ENCODE data around the gene HIRA. TPM values are rescaled to one million over a fixed set of nuclear protein-coding genes. Genes with fewer than 3 reads are reported as not detected.
A peak's percentile ranks its signal among the peaks of the same experiment; 100 is the strongest.
"Not testable (repeated sequence)": the region's sequence is repeated elsewhere in the genome, so short reads cannot be mapped to it uniquely, and the experiment has no call there.

HIRA gene
- total RNA-seq, 1 donor from 2014 or later: 24.5 TPM

DNA sequence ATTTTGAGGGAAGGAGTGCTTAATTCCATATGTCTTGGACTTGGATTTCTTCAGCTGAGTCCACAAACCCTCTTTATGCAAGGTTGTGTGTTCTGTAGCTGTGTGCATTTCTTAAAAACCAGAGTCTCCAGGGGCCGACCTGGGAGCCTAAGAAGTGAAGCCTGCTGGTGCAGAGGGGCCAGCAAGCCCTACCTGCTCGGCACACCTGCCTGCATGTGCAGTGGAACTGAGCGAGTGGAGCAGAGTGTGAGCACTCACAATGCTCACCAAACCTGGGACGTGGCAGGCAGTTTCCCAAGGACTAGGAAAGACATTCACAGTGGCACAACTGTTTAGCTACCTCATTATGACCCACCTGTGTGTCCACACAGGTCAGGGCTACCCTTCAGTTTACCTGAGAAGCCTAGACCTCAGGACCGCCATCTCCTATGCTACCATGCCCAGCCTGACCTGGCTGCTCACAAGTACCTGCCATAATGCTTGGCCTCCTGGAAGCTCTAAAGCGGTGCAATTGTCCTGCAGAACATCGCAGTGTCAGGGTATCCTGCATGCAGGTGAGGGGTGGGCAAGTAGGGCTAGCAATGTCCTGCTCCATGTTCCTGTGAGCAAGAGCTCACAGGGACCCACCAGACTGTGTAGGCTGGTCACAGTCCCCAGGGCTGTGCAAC, 12.1 kb upstream of the HIRA start:
- no peak for DNase-seq

DNA sequence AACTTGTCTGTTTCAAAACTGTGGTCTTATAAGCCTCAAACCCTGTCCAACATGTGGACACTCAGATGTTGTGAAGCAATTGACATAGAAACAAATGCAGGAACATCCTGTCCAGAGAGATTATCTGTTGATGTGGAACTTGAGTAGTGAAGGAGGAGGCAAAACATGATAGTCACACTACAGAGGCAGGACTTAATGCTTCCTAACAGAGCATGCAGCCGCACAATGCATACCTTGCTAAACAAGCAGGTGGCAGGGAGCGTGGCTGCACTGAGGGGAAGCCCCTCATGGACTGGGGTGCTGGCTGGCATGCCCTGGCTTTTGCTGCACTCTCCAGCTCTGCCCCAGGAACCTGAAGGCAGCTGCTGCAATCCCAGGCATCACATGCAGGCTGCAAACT, 10.6 kb upstream of the HIRA start:
- no peak for DNase-seq

DNA sequence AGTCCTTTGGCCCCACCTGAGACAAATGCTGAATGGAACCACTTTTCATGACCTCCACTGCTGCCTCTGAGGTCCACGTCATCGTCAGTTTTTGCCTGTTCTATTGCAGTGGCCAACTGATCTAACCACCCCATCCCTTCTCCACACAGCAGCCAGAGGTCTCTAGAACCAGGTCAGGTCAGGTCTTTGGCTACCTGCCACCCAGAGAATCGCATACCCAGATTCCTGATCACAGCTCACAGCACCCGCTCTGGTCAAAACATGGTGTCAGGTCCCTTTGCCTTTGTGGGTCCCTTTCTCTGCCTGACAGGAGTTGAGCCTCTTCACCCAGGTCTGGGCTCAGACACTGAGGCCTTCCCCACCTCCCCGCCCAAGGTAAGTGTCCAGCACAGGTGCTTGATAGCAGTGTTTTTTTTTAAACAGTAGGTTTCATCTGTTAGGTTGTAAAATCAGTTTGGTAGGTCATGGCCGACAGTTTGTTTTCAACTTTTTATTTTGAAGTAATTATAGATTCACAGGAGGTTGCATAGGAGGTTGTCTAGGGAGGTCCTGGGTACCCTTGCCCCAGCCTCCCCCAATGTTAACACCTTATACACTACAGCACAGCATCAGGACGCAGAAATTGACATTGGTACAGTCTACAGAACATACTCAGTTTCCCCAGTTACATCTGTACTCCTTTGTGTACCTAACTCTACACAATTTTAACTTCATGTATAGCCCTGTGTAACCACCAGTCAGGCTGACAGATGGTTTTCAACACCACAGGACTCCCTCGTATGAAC, 9.1 kb upstream of the HIRA start:
- DNase-seq: no peak

DNA sequence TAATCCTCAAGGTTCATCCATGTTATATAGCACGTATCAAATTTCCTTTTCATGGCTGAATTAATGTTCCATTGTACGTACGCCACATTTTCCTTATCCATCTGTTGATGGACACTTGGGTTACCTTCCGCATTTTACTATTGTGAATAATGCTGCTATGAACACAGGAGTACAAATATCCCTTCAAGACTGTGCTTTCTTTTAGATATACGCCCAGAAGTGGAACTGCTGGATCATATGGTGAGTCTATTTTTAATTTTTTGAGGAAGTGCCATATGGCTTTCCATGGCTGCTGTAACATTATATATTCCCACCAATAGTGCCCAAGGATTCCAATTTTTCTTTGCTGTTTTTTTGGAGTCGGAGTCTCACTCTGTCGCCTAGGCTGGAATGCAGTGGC, 6.8 kb upstream of the HIRA start:
- no peak for DNase-seq

DNA sequence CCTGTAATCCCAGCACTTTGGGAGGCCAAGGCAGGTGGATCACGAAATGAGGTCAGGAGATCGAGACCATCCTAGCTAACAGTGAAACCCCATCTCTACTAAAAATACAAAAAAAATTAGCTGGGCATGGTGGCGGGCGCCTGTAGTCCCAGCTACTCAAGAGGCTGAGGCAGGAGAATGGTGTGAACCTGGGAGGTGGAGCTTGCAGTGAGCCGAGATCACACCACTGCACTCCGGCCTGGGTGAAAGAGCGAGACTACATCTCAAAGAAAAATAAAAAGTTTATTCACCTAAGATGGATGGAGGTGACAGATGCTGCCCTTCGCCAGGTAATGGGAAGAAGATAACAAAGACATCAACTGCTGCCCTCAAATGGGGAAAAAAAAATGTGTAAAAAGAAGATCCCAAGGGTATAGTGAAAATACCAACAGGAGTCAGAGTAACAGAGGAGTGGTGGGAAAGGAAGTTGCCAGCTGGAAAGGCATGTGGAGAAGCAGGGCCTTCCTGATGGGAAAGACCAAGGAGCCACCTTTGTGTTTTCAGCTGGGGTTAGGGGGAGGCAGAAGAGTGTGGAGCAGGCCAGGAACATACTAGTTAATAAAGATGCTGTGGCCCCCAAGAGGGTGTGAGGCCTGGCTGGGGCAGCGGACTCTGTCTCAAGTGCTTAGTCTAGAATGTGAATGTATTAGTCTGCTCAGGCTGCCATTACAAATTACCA, 5.1 kb upstream of the HIRA start:
- DNase-seq: not testable (repeated sequence)

DNA sequence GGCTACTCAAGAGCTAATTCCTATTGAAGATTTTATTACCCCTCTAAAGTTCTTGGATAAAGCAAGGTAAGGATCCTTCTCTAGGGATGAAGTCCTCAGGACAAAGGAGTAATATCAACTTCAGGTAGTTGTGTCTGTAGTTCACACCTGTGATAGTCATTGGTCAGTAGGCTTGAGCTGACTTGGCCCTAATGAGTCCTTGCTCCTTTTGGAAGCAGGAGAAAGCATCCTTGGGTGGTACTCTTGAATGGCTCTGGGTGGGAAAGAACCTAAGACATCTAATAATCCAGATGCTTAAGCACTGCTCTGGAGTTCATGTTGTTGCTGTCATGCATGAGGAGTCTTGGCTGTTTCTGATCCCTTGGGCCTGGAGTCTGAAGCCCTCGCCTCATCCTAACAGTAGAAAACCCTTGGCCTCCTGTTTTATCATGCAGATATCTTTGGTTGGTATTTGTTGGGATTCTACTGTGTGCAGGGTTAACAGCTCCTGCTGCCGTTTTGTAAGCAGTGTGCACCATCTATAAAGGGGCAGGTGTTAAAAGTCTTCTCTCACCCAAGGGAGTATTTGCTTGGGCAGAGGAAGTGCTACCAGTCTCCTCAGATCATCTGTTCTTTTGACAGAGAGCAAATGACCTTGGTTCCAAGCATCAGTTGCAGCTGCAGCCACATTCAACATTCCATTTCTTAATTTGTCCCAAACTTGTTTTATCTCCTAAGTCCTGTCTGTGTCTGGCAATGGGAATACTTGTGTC, 3.5 kb upstream of the HIRA start:
- no peak for DNase-seq

DNA sequence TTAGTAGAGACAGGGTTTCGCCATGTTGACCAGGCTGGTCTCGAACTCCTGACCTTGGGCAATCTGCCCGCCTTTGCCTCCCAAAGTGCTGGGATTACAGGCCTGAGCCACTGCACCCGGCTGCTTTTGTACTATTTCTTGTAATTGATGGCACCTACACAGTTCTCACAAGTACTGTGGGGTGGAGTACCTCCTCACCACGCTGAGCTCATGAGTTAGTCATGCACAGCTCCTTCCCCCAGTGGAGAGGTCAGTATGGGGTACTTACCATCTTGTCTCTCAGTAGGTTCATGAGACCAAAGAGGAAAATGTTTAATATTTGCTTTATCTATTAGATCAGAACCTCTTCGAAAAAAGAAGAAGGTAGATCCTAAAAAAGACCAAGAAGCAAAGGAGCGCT, 2.9 kb upstream of the HIRA start:
- no peak for DNase-seq

DNA sequence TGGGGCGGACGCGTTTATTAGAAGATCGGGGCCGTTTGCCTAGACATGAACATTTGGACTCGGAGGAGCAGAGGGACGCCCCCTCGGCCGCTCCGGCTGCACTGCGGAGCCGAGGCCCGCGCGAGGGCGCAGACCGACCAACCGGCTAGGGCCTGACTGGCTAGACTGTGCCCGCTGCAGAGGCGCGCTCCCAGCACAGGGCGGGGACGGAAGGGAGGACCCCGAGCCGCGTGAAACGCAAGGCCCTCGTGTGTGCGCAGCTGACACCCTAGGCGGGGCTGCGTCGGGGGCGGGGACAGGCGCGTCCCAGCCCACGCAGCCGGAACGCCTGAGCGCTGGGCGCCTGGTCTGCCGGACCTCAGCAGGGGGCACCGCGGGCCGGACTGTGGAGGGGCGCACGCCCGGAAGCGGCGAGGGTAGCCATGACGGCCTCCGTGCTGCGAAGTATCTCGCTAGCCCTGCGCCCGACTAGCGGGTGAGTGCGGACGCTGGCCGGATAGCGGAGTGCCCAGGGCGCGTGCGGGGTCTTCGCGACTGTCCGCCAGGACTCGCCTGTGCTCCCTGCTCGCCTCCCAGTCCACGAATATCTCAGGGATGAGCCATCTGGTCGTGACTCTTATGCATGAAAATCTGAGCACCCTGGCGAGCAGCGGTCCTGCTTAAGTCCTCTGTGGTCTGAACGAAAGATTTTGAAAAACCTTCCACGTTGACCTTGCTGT, 759 bp upstream of the HIRA start, which contains the start of gene MRPL40:
Gene MRPL40 (plus strand): TSS at position 413 of the 719 bp plus-strand sequence. CDS start 10 bp downstream, at position 423.
- peak; percentile 93 for DNase-seq

DNA sequence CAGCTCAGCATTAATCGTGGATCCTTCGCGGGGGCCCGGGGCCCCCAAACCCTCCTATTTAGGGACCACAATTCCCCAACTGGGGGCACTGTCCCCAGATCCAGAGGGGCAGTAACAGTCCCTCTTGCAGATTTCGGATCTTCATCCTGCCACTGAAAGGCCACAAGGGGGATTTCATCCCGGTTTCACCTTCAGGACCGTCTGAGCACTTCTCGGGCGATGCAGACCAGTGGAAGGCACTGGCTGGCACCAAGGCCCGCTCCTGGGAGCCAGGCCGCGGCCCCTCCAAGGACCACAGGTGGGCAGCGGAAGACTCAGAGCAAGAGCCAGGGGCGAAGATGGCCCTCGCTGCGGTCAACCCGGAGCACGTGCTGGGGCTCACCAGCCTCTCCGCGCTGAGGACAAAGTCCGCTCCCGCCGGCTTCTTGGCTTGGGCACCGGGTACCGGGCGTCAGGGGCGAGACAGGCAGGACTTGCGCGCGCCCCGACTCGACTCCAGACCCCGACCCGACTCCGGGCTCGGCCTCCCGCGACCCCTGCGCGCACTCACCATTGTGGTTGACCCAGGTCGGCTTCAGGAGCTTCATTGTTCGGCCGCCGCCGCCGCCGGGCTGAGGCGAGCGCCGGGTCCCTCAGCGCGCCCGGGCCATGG, 517 bp downstream of the HIRA start:
- no peak for DNase-seq

DNA sequence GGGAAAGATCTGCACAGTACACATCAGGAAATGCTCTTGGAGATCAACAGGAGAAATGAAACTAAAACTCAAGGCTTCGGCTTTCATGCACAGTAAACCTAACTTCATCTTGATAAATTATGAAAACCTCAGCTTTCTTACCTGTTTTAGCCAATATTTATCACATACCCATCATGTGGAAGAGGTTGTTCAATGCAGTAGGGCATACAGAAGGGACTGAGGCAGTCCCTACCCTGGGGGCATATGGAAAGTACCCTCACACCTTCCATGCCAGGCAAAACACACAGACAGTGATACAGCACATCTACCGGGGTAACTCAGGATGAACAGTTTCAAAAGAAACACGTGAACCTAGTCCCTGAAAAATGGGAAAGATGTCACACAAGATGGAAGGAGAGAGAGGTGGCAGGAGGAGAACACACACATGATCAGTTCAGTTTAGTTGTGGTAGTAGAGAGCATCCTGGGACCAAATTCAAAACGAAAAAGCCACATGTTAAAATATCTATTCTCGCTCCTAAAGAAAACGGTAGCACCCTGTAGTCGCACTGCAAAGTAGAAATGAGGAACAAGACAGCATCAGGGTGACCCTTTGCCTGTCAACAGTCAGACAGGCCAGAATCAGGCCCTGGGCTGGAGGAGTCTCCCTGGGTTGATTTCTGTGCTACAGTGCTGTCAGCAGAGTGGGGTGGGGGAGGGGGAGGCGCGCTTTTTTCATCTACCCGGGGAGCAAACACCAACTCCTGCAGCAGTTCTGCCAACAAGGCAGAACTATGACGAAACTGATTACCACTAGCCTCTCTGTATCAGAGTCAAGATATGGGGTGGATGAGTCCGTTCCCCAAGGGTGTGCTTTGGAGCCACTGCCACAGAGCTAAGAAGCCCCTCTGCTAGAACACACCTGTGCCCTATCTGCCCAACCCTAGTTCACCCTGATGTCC, 1.3 kb downstream of the HIRA start:
- peak; percentile 10 for DNase-seq

DNA sequence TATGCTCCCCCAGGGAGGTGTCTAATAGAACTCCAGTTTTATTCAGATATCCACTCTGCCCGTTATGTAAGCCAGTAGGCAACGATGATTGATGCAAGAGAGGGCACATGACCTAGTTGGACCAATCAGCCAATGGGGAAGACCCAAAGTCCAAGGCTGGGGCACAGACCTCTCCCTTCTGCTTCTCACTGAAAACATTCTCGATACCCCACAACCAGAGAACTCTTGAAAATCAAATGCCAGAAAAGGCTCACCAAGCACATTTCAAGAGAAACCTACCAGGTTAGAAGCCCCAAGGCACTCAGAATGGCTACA, 7.4 kb downstream of the HIRA start:
- DNase-seq: no peak

DNA sequence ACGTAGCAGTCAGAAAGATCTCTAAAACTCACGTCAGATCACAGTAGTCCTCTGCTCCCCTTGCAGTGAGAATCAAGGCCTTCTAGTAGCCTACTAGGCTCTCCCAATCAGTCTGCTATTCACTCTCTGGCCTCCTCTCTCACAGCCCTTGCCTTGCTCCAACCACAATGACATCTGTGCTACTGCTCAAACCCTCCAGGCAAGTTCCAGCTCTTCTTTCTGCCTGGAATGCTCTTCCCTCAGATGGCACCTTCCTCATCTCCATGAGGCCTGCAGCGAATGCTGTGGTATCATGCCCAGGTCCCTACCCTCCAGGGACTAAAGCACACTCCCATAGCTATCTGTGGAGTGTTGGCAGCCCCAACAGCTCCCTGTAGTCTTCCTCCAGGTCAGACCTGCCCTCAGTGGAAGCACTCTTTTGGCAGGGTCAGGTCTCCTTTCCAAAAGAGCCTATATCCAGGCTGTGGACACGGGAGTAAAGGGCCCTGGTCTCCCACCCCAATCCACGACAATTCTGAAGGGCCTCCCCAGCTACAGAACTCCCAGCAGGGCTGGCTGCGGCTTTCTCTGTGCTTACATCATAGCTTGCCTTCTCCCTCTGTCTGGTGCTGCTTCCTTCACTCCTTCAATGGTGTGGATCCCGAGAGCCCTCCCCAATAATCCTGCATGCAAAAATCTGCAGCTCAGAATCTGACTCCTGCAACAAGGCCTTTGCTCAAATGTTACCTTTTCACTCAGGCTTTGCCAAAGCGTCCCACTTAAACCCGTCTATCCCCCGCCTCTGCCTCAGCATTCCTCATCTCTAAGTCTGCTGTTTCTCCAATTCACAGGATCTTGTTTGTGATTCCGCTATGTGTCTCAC, 8.9 kb downstream of the HIRA start:
- DNase-seq: no peak

DNA sequence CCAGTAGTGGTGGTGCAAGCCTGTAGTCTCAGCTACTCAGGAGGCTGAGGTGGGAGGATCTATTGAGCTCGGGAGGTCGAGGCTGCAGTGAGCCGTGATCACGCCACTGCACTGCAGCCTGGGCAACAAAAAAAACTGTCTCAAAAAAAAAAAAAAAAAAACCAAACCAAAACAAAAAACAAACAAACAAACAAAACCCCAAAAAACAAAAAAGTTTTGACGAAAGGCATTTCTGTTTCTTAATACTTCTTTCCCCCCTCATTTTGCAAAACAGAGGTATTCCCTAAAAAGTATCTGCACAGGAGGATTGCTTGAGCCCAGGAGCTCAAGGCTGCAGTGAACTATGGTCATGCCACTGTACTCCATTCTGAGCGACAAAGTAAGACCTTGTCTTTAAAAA, 11.2 kb downstream of the HIRA start:
- no peak for DNase-seq

DNA sequence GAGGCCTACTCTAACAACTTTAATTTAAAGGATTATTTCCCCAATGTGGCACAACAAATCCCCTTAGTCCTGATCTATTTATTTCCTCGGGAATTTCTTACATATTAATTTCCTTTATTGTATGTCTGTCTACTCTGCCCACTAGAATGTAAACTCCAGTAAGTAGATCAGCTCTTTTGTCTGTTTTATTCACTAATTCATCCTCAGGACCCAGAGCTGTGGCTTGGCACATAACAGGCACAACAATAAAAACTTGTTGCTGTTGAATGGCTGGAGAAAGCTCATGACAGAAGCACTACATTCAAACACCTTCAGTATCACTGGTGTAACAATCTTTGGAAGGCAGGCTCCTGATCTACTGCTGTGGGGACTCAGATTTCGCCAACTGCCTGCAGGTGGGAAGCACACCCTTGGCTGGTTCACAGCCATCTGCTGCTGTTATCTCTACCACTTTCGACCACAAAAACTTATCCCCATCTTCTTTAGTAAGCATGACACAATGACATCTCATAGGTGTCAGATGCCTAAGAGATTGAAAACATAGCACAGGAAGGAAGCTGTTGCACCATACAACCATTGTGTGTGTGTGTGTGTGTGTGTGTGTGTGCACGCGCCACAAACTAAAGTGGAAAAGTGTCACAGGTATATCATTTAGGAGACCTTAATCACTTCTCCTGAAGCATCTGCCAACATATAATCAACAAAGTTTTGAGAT, 11.9 kb downstream of the HIRA start:
- DNase-seq: no peak

DNA sequence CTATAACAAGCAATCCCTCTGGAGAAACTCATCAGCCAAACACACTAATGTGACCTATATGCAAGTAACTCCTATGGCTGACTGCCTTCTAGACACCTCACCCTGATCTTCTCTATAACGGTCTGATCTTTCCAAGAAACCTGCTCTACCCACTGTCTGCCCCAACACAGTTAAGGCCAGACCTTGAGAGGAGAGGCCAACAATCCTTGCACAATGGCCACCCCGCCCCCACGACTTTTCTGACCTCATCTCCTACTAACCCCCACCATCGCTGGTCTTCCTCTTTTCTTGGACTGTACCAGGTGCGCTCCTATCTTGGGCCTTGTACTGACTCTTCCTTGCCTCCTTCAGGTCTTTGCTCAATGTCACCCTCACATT, 12.5 kb downstream of the HIRA start:
- no peak for DNase-seq

DNA sequence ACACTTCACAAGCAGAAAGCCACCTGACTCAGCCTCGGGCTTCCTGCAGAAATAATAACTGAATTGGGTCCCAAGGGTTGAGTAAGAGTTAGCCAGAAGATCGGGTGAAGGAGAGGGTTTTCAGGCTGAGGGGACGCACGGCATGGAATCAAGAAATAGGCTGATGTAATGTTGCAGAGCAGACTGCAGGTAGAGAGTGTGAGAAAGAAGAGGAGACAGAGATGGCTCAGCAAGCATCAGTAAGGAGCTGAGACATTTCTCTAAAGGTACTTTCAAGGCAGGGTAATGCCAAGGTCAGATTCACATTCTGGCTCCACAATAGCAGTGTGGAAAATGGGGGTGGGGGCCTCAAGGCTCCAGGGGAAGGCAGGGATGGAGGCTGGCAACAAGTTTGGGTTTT, 18.6 kb downstream of the HIRA start:
- no peak for DNase-seq

DNA sequence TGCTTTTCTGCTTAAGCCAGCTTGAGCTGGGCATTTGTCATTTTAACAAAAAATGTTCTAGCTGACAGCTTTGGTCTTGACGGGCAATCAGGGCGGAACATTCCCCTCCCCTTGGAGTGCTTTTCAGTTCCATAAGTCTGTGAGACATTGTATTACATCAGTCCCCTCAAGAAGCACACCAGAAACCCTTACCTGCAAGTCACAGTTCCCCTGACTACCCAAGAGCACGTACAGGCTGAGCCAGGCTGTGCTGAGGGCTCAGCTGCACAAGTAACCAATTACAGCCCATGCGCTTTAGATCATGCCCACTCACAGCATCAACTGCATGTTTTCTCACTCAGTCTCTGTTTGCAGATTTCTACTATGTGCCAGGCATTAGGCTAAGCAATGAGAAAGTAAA, 19.1 kb downstream of the HIRA start:
- DNase-seq: no peak

DNA sequence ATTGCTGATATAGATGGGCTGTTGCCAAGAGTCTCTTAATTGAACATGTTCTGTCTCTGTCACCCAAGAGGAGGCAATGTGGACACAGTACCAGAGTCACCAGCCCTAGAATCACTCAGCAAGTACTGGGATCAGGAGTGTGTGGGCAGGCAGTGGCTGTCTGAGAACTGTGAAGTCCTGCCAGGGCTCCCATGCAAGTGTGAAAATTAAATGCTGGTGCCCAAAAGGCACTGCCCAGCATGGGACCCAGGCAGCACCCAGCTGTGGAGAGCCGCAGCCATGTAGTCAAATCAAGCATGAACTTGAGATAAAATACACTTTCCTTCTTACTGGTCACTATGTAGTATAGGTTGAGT, 19.9 kb downstream of the HIRA start:
- DNase-seq: no peak
